ES-I3 (cell line): Measurements from ENCODE around the gene ZNF346.

Source experiments
- H3K36me3 ChIP-seq: 2 replicates; pipeline ENCODE4 v1.6.1; 2013; ENCODE audit warnings: mild to moderate bottlenecking, low read length, control low read depth, moderate library complexity; ENCODE audit not compliant: insufficient read depth
- H3K4me1 ChIP-seq: 2 replicates; pipeline ENCODE4 v1.6.1; 2013; ENCODE audit warnings: mild to moderate bottlenecking, control low read depth, low read length; ENCODE audit not compliant: insufficient read depth
- H3K9ac ChIP-seq: 2 replicates; pipeline ENCODE4 v1.6.1; 2013; ENCODE audit warnings: low read depth, mild to moderate bottlenecking, low read length, moderate library complexity
- H3K9me3 ChIP-seq: 2 replicates; pipeline ENCODE4 v1.6.1; 2013; ENCODE audit warnings: mild to moderate bottlenecking, low read length, moderate library complexity; ENCODE audit not compliant: control insufficient read depth, insufficient read depth

The ZNF346 gene

DNA sequence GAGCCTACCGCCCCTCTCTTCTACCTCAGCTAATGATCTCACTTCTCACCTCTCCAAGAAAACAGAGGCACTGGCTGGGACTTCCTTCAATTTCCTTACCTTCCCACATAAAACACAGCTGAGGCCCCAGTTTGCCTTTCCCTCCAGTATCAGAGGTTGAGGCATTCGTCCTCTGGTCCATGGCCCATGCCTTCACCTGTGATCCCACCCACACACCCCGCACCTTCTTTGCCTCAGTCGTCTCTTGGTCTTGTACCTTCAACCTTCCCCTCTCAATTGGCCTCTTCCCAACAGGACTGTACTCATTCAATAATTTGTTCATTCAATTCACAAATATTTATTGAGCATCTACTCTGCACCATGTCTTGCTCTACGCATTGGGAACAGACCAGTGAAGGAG lies 100.1 kb downstream of the ZNF346 start:
- H3K36me3 ChIP-seq, result no peaks in the 10 kb centered on the region
- no peaks in the 10 kb centered on the region for H3K9me3 ChIP-seq
- no peak overlapping the region for H3K9ac ChIP-seq
- H3K4me1 ChIP-seq, result peaks cover 7% of the 10 kb centered on the region

DNA sequence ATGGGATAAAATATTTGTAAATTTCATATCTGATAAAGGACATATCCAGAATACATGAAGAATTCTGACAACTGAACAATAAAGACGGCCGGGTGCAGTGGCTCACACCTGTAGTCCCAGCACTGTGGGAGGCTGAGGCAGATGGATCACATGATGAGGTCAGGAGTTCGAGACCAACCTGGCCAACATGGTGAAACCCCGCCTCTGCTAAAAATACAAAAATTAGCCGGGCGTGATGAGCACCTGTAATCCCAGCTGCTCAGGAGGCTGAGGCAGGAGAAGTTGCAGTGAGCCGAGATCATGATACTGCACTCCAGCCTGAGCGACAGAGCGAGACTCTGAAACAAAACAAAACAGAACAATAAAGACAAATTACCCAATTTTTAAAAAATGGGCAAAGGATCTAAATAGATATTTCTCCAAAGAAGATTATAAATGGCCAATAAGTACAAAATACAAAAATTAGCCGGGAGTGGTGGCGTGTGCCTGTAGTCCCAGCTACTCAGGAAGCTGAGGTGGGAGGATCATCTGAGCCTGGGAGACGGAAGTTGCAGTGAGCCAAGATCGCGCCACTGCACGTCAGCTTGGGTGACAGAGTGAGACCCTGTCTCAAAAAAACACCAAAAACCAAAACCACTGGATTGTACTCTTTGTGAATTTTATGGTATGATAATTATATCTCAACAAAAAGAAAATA lies 101.4 kb downstream of the ZNF346 start:
- H3K9me3 ChIP-seq, result no peaks in the 10 kb centered on the region
- H3K36me3 ChIP-seq, result no peaks in the 10 kb centered on the region
- H3K4me1 ChIP-seq, result peaks cover 7% of the 10 kb centered on the region
- H3K9ac ChIP-seq, result no peak overlapping the region

DNA sequence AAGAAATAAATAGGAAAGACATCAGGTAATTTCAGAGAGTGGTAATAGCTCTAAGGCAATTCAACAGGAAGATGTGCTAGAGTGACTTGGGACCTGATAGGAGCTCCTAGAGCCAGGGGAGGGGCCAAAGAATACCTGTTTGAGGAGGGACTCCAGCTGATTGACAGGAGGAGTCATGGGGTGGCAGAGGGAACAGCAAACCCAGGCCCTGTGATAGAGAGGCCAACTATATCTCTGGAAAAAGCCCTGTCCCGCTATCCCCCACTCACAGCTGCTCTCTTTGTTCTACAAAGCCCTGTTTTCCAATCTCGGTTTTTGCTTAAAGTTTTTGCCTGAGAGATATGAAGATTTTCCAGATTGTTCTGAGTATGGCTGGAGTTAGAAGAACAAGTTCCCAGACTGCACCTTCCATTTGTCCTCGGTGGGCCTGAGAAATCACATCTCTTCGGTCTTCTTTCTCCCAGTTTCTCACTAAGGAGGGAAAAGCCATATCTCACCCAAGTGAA lies 102.0 kb downstream of the ZNF346 start:
- H3K36me3 ChIP-seq, result no peaks in the 10 kb centered on the region
- no peaks in the 10 kb centered on the region for H3K9me3 ChIP-seq
- H3K4me1 ChIP-seq, result peaks cover 7% of the 10 kb centered on the region
- H3K9ac ChIP-seq, result no peak overlapping the region

DNA sequence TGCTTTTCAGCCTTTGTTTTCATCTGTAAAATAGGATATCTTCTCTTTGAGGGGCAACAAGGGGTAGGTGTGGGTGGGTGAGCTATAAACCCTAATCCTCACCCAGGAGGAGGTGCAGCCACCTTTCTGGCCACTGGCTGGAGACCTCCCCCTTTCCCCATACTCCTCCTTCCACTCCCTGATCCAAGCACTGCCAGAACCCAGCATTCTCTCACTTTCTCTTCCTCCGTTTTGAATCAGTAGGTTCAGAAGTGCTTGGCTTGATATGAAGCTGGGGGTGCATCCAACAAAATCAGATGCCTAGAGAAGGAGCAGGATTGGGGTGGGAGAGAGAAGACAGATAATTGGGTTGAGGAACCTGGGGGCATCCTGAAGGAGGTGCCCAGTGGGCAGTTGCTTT lies 104.3 kb downstream of the ZNF346 start:
- Histone ChIP-seq H3K9ac (no peak overlapping the region), H3K4me1 (peaks cover 19% of the 10 kb centered on the region), H3K9me3 (no peaks in the 10 kb centered on the region), H3K36me3 (no peaks in the 10 kb centered on the region)

DNA sequence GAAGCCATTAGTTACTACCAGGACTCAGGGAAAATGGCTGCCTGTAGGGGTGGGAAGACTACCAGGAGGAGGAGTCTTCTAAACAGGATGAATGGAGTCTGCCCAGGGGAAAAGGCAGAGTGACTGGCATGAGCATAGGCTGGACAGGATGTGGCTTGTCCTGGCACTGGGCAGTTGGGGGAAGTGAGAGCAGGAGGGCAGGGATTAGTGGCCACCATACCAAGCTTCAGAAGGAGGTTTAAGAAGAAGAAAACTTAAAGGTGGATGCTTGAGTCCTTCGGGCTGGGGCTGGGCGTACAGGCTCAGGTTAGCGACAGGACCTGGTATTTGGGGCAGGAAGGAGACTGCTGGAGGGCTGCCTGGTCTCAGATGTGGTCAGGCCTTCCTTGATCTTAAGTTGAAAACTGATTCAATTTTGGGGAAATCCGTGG lies 106.1 kb downstream of the ZNF346 start:
- no peaks in the 10 kb centered on the region for H3K36me3 ChIP-seq
- H3K4me1 ChIP-seq, result peaks cover 19% of the 10 kb centered on the region
- no peaks in the 10 kb centered on the region for H3K9me3 ChIP-seq
- no peak overlapping the region for H3K9ac ChIP-seq

DNA sequence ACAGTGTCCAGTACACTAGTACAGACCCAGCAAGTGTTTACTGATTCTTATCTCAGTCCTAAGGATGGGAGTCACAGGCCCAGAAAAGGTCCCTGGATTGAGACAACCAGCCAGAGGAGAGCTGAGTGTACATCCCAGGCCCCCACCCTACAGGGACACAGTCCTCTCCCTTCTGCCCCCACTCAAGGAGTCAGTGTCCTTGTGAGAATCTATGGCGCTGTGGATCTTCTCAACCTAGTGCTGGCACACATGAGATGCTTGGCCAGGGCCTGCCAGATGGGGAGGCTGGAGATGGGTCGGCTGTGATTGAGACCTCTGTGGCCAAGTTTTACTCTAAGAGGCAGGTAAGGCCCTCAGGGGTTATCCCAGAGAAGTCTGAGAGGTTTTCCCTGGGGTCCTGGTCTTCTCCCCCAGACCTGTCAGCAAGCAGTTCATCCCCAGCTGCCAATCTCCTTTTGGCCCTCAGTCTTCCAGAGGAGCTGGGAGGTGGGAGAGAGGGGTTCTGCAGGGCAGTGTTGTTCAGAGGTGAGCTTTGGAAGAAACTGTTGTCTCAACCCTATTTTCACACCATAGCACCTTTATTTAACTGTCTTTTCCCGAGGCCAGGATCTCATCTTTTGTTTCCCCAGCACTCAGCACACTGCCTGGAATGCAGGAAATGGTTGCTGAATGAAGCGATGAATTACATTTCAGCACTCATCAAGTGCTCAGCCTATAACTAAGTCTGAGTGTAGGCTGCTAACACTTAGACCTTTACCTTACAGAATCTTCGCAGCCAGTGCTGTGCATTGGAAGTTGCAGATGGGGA lies 107.9 kb downstream of the ZNF346 start:
- no peak overlapping the region for H3K9ac ChIP-seq
- H3K36me3 ChIP-seq, result peaks cover 4% of the 10 kb centered on the region; the same call in 1 of the 2 replicates
- no peaks in the 10 kb centered on the region for H3K9me3 ChIP-seq
- peaks cover 18% of the 10 kb centered on the region for H3K4me1 ChIP-seq
